ENCODE results near the gene RPL21. TPM values are rescaled to one million over a fixed set of nuclear protein-coding genes. Genes with fewer than 3 reads are reported as not detected.
A peak's percentile ranks its signal among the peaks of the same experiment; 100 is the strongest.

Gene RPL21
- total and polyA plus RNA-seq, 2 experiments from 2014 or later = 358 to 960 TPM

DNA sequence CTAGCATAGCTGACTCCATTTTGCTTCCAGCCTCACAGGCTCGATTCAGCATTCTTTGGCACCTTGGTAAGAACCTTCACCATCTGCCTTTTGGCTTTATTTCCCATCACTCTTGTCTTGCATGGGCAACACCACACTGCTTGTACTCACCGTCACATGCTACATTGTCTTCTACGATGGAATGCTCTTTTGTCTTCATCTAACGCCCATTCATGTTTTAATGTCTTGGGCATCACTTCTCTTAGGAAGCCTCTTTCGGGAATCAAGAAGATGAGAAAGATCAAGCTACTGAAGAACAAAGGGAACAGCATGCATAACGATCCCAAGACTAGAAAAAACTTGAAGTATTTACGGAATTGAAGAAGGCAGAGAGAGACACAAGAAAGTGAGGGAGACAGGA lies 5.7 kb upstream of the RPL21 start:
- no peak for DNase-seq (ENCODE audit: low spot score)
- Histone ChIP-seq H3K27me3 (no peaks in the 10 kb centered on the region), H3K9me3 (ENCODE audit: low read depth) (no peaks in the 10 kb centered on the region), H3K79me2 (peaks cover 10% of the 10 kb centered on the region), H4K20me1 (ENCODE audit: insufficient read depth, poor library complexity, severe bottlenecking) (no peaks in the 10 kb centered on the region), H3K9me2 (replicated peaks; ENCODE audit: insufficient read depth) (no peaks in the 10 kb centered on the region), H3K4me1 (ENCODE audit: insufficient read depth) (peaks cover 7% of the 10 kb centered on the region), H3K4me3 (no peak overlapping the region), H3K4me2 (no peak overlapping the region), H2AFZ (no peak overlapping the region), H3K36me3 (replicated peaks; ENCODE audit: insufficient read depth, low read depth) (no peaks in the 10 kb centered on the region), H3K27ac (no peak overlapping the region)
- TF ChIP-seq CTCF (IDR thresholded peaks at IDR 0.05; ENCODE audit: poor library complexity) = no peak
- TF ChIP-seq EZH2 (IDR thresholded peaks at IDR 0.05; ENCODE audit: borderline replicate concordance) = no peak
- 87% methylated on average over 7 of the region's 7 CpGs for WGBS (ENCODE audit: low lambda C conversion rate, missing lambda C conversion rate)

DNA sequence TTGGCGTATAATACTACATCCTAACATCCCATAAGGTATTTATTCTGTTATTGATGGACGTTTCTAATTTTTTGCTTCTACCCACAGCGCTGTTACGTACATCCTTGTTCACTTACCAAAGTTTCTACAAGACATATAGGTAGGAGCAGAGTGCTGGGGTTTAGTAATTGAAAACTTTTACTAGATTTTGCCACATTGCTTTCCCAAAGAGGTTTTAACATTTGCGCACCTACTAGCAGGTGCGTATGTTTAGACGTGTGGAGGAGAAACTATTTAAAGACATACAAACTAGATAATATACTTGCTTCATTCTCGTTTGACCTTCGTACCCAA lies 559 bp upstream of the RPL21 start:
- DNase-seq (ENCODE audit: low spot score) = no peak
- Histone ChIP-seq H3K27ac (peak overlapping the region; percentile 95), H2AFZ (peak overlapping the region; percentile 72), H3K4me1 (ENCODE audit: insufficient read depth) (peaks cover 17% of the 10 kb centered on the region), H3K4me2 (peak overlapping the region; percentile 92), H3K36me3 (replicated peaks; ENCODE audit: insufficient read depth, low read depth) (no peaks in the 10 kb centered on the region), H4K20me1 (ENCODE audit: insufficient read depth, poor library complexity, severe bottlenecking) (peaks cover 33% of the 10 kb centered on the region), H3K4me3 (peak overlapping the region; percentile 43), H3K9me3 (ENCODE audit: low read depth) (no peaks in the 10 kb centered on the region), H3K79me2 (peaks cover 54% of the 10 kb centered on the region), H3K9me2 (replicated peaks; ENCODE audit: insufficient read depth) (no peaks in the 10 kb centered on the region), H3K27me3 (no peaks in the 10 kb centered on the region)
- TF ChIP-seq CTCF (IDR thresholded peaks at IDR 0.05; ENCODE audit: poor library complexity) (no peak), EZH2phosphoT487 (IDR thresholded peaks at IDR 0.05; ENCODE audit: low read depth, severe bottlenecking, unreplicated experiment) (no peak), EZH2 (IDR thresholded peaks at IDR 0.05; ENCODE audit: borderline replicate concordance) (no peak)
- under 1% methylated on average over 9 of the region's 9 CpGs for WGBS (ENCODE audit: low lambda C conversion rate, missing lambda C conversion rate)

DNA sequence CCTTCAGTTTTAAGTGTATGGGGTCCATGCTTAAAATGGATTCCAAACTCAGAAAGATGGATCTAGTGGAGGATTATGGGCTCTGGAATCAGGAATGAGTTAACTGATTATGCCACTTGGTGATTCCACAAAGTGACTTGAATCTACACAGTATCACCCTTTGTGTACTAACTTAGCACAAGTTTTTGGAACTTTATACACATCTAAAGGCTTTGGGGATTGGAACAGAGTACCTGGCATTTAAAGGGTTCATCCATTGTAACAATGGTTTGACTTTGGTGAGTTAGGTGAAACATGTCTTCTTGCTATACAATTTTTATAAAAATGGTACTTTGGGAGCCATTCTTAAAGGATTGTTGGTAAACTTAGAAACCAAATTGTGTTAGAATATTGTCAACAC lies 1.1 kb downstream of the RPL21 start:
- no peaks in the 10 kb centered on the region for H3K27me3 ChIP-seq
- peak overlapping the region; percentile 95 for H3K27ac ChIP-seq
- peak overlapping the region; percentile 81 for H3K4me3 ChIP-seq
- peaks cover 65% of the 10 kb centered on the region for H3K79me2 ChIP-seq
- no peaks in the 10 kb centered on the region for H3K9me3 ChIP-seq (ENCODE audit: low read depth)
- DNase-seq (ENCODE audit: low spot score) = no peak
- H3K36me3 ChIP-seq (replicated peaks; ENCODE audit: insufficient read depth, low read depth) = no peaks in the 10 kb centered on the region
- no peak for TF ChIP-seq EZH2 (IDR thresholded peaks at IDR 0.05; ENCODE audit: borderline replicate concordance)
- TF ChIP-seq EZH2phosphoT487 (IDR thresholded peaks at IDR 0.05; ENCODE audit: low read depth, severe bottlenecking, unreplicated experiment) = no peak
- no peak for TF ChIP-seq CTCF (IDR thresholded peaks at IDR 0.05; ENCODE audit: poor library complexity)
- peaks cover 17% of the 10 kb centered on the region for H3K4me1 ChIP-seq (ENCODE audit: insufficient read depth)
- H4K20me1 ChIP-seq (ENCODE audit: insufficient read depth, poor library complexity, severe bottlenecking) = peaks cover 34% of the 10 kb centered on the region
- peak overlapping the region; percentile 92 for H3K4me2 ChIP-seq
- H2AFZ ChIP-seq = no peak overlapping the region
- no peaks in the 10 kb centered on the region for H3K9me2 ChIP-seq (replicated peaks; ENCODE audit: insufficient read depth)

GRCh38 chr13:27257233-27257568 lies 5.8 kb downstream of the RPL21 start:
- Histone ChIP-seq H3K4me2 (no peak overlapping the region), H3K27me3 (no peaks in the 10 kb centered on the region), H3K27ac (no peak overlapping the region), H3K9me3 (ENCODE audit: low read depth) (no peaks in the 10 kb centered on the region), H3K36me3 (replicated peaks; ENCODE audit: insufficient read depth, low read depth) (no peaks in the 10 kb centered on the region), H3K4me1 (ENCODE audit: insufficient read depth) (peaks cover 10% of the 10 kb centered on the region), H3K9me2 (replicated peaks; ENCODE audit: insufficient read depth) (no peaks in the 10 kb centered on the region), H3K79me2 (peaks cover 60% of the 10 kb centered on the region), H3K4me3 (no peak overlapping the region), H4K20me1 (ENCODE audit: insufficient read depth, poor library complexity, severe bottlenecking) (peaks cover 57% of the 10 kb centered on the region), H2AFZ (no peak overlapping the region)
- TF ChIP-seq EZH2phosphoT487 (IDR thresholded peaks at IDR 0.05; ENCODE audit: low read depth, severe bottlenecking, unreplicated experiment) (no peak), EZH2 (IDR thresholded peaks at IDR 0.05; ENCODE audit: borderline replicate concordance) (no peak), CTCF (IDR thresholded peaks at IDR 0.05; ENCODE audit: poor library complexity) (no peak)
- 89% methylated on average over 3 of the region's 3 CpGs for WGBS (ENCODE audit: low lambda C conversion rate, missing lambda C conversion rate)
- no peak for DNase-seq (ENCODE audit: low spot score)
